HepG2 (cell line): ENCODE measurements around the gene HDAC4. TPM values are rescaled to one million over a fixed set of nuclear protein-coding genes. Genes with fewer than 3 reads are reported as not detected.

Experiments
- ATAC-seq: fragments of 200-7000 bp; cut with Tn5 transposase; 3 replicates; pipeline ENCODE4 v1.9.1; 2020; ENCODE audit warnings: mild to moderate bottlenecking, moderate library complexity
- BruUV-seq: library from RNA; stranded (reverse); fragments of 400-500 nt; replicated peaks from 2 replicates; lab custom pipeline; 2021; lab: Mats Ljungman, UMichigan
- CTCF ChIA-PET: fragments of 300-600 bp; formaldehyde crosslinking; extraction: SDS; loops from one replicate; lab custom pipeline; 2021; ENCODE audit warnings: low total read pairs, inconsistent platforms, low intra/inter-chr PET ratio; lab: Yijun Ruan, JAX
- POLR2A ChIA-PET: fragments of 350-600 bp; sonication (Branson Sonifier 250); formaldehyde crosslinking; loops from one replicate; lab custom pipeline; 2020; ENCODE audit warnings: antibody characterized with exemption, inconsistent platforms; lab: Yijun Ruan, JAX
- DNase-seq: peaks from one replicate; pipeline ENCODE4 v3.0.0-alpha.2; 2015; ENCODE audit warnings: low spot score
- FAIRE-seq: peaks from 3 replicates; lab custom pipeline; 2011; peaks lifted over from hg19 to GRCh38; lab: Jason Lieb, UNC
- H2AFZ ChIP-seq: one replicate; pipeline ENCODE4 v1.6.1; 2011; ENCODE audit warnings: low read length, inconsistent platforms
- H3K27ac ChIP-seq: fragments of 300-600 bp; 3 replicates; pipeline ENCODE4 v1.8.0; 2011; ENCODE audit warnings: mixed run types, mild to moderate bottlenecking, mixed read lengths, low read length, inconsistent platforms; ENCODE audit not compliant: insufficient read depth; ENCODE audit errors: extremely low read length
- H3K27me3 ChIP-seq, 2 experiments: fragments of 200-600 bp in 1 of 2; 2 replicates in 1 of 2; 3 replicates in 1 of 2; pipeline versions ENCODE4 v1.6.0 to v1.8.0; 2011; ENCODE audit warnings: low read length in 2 of 2, mild to moderate bottlenecking in 2 of 2, moderate library complexity in 2 of 2, inconsistent platforms in 1 of 2; ENCODE audit not compliant: insufficient read depth in 2 of 2, control insufficient read depth in 1 of 2
- H3K36me3 ChIP-seq, 2 experiments: fragments of 200-600 bp in 1 of 2; replicated peaks in 1 of 2; 2 replicates in 1 of 2; 3 replicates in 1 of 2; pipeline versions ENCODE4 v1.5.1 to v1.8.0; 2011; ENCODE audit warnings: low read length in 2 of 2, inconsistent platforms in 1 of 2; ENCODE audit not compliant: insufficient read depth in 2 of 2, control insufficient read depth in 1 of 2
- H3K4me1 ChIP-seq: 2 replicates; pipeline ENCODE4 v1.5.1; 2012; ENCODE audit warnings: low read length, inconsistent platforms; ENCODE audit not compliant: insufficient read depth
- H3K4me2 ChIP-seq: 2 replicates; pipeline ENCODE4 v1.6.0; 2011; ENCODE audit warnings: low read depth, low read length, inconsistent platforms
- H3K4me3 ChIP-seq, 3 experiments: fragments of 200-600 bp in 1 of 3; sonication (generic), shearing (Covaris generic) in 1 of 3; replicated peaks in 1 of 3; 2 replicates each; pipeline ENCODE4 v1.5.1; 2011 to 2016; ENCODE audit warnings: low read length in 3 of 3, inconsistent platforms in 2 of 3, low read depth in 2 of 3, mild to moderate bottlenecking in 2 of 3, control low read depth in 1 of 3, mixed read lengths in 1 of 3; ENCODE audit not compliant: insufficient read depth in 1 of 3
- H3K79me2 ChIP-seq: one replicate; pipeline ENCODE4 v1.6.1; 2011; ENCODE audit warnings: low read length, inconsistent platforms; ENCODE audit not compliant: insufficient read depth
- H3K9ac ChIP-seq: 2 replicates; pipeline ENCODE4 v1.6.0; 2011; ENCODE audit warnings: mild to moderate bottlenecking, low read depth, low read length, inconsistent platforms; ENCODE audit not compliant: insufficient read depth
- H3K9me3 ChIP-seq: 2 replicates; pipeline ENCODE4 v1.5.1; 2012; ENCODE audit warnings: mild to moderate bottlenecking, low read length
- H4K20me1 ChIP-seq: 2 replicates; pipeline ENCODE4 v1.6.0; 2011; ENCODE audit warnings: inconsistent platforms, mild to moderate bottlenecking, low read length, moderate library complexity; ENCODE audit not compliant: insufficient read depth
- HDAC1 ChIP-seq: sonication (generic); formaldehyde crosslinking; IDR thresholded peaks from 2 replicates; pipeline ENCODE4 v1.5.1; 2020; ENCODE audit warnings: mild to moderate bottlenecking, missing genetic modification reagents
- SALL1 ChIP-seq: sonication (generic); formaldehyde crosslinking; IDR thresholded peaks from 2 replicates; pipeline ENCODE4 v1.8.0; 2022; ENCODE audit warnings: mild to moderate bottlenecking, missing genetic modification reagents
- TFAP4 ChIP-seq: sonication (generic); IDR thresholded peaks from 2 replicates; pipeline ENCODE4 v1.6.1; 2016; ENCODE audit warnings: low read depth, borderline replicate concordance
- THRA ChIP-seq: sonication (generic); formaldehyde crosslinking; IDR thresholded peaks from 2 replicates; pipeline ENCODE4 v1.4.0; 2020; ENCODE audit warnings: missing genetic modification reagents, borderline replicate concordance
- ZNF564 ChIP-seq: sonication (generic); formaldehyde crosslinking; IDR thresholded peaks from 2 replicates; pipeline ENCODE4 v1.8.1; 2023; ENCODE audit warnings: mild to moderate bottlenecking, missing genetic modification reagents
- ZNF687 ChIP-seq: sonication (generic); formaldehyde crosslinking; IDR thresholded peaks from 2 replicates; pipeline ENCODE4 v1.5.1; 2020; ENCODE audit warnings: mild to moderate bottlenecking, missing genetic modification reagents, moderate library complexity
- ZNF772 ChIP-seq: sonication (generic); formaldehyde crosslinking; IDR thresholded peaks from 2 replicates; pipeline ENCODE4 v1.5.0; 2020; ENCODE audit warnings: mild to moderate bottlenecking, missing genetic modification reagents
- ZNF891 ChIP-seq: sonication (generic); formaldehyde crosslinking; IDR thresholded peaks from 2 replicates; pipeline ENCODE4 v1.5.0; 2020; ENCODE audit warnings: mild to moderate bottlenecking, missing genetic modification reagents
- WGBS: methylation state at CpG from one replicate; pipeline ENCODE4 v1.1.6; 2017; ENCODE audit warnings: low lambda C conversion rate; 5-methylcytosine and 5-hydroxymethylcytosine counted together
- in situ Hi-C: cut with HindIII; loops from 2 replicates; pipeline ENCODE4 v1.10.0; 2017; ENCODE audit warnings: low pct_unique_long_range_greater_than_20kb; ENCODE audit not compliant: extremely low pct_ligation_motif_present
- intact Hi-C: fragments of 100-400 bp; cut with micrococcal nuclease; formaldehyde crosslinking; loops from one replicate; pipeline ENCODE4 v1.10.0; 2022; ENCODE audit not compliant: unreplicated experiment
- polyA plus RNA-seq, 8 experiments: library from polyadenylated mRNA; depleted of rRNA in 3 of 8; stranded (reverse) in 7 of 8; unstranded in 1 of 8; fragments of >200 nt; fragmentation: Illumina TruSeq in 4 of 8; extraction: Trizol in 4 of 8; gene quantifications; 2 replicates each; pipeline versions ENCODE4 v1.2.1 to v1.2.3, GENCODE V29; 2011 to 2016; ENCODE audit warnings: low read depth in 4 of 8, missing spikeins in 1 of 8, mixed read lengths in 1 of 8; ENCODE audit not compliant: insufficient read depth in 1 of 8
- total RNA-seq, 5 experiments: library from RNA; depleted of rRNA; stranded (reverse); fragments of >200 nt; fragmentation: Illumina TruSeq; extraction: Trizol; gene quantifications; 2 replicates each; pipeline ENCODE4 v1.2.3, GENCODE V29; 2016; ENCODE audit warnings: low read depth in 1 of 5

HDAC4 gene
- total and polyA plus RNA-seq, 2 of the 13 experiments (the other 11 are each of a cell fraction or from before 2014, with no cell fraction given) = 10.1 to 11.5 TPM

GRCh38 chr2:239399433-239399920 is 1.3 kb downstream of the HDAC4 start (continued):
- TF ChIP-seq THRA (CRISPR knock-in tag) (peak; percentile 34; the same call in 1 of the 2 replicates), SALL1 (CRISPR knock-in tag) (peak; percentile 70; the same call in 1 of the 2 replicates), TFAP4 (0 out of 2 replicates have a peak, but pooled peaks have one; percentile 16), HDAC1 (0 out of 2 replicates have a peak, but pooled peaks have one; percentile 20)

- Histone ChIP-seq H3K36me3 (no peaks in the 10 kb centered on the region), H3K4me2 (peak overlapping the region; percentile 89), H3K27ac (no peak overlapping the region), H3K4me3 (no peak overlapping the region), H3K79me2 (peaks cover 62% of the 10 kb centered on the region), H4K20me1 (peaks cover 46% of the 10 kb centered on the region), H3K9me3 (no peaks in the 10 kb centered on the region), H3K9ac (no peak overlapping the region), H3K27me3 (no peaks in the 10 kb centered on the region), H2AFZ (no peak overlapping the region), H3K4me1 (peaks cover 48% of the 10 kb centered on the region)
- intact Hi-C loops = no loop called here
- WGBS = 79% methylated on average over 10 of the region's 10 CpGs
- ATAC-seq (no peak), DNase-seq (no peak), FAIRE-seq (no peak)
- CTCF ChIA-PET = no interaction called here
- no TSS peak for BruUV-seq
- TF ChIP-seq ZNF891 (CRISPR knock-in tag) (0 out of 2 replicates have a peak, but pooled peaks have one; percentile 36), ZNF772 (CRISPR knock-in tag) (no peak), ZNF687 (CRISPR knock-in tag) (peak; percentile 57), ZNF564 (CRISPR knock-in tag) (no peak)
- in situ Hi-C loops = loop anchor here (5.0 kb wide), 1 partner anchor 251 kb away; no protein-coding TSS in a partner anchor
- POLR2A ChIA-PET = interaction anchor here (1.1 kb wide), 1 partner anchor 101 kb away, joined by 3 read pairs; no protein-coding TSS in a partner anchor
Measured at GRCh38 chr2:239398521-239398921, 2.3 kb downstream of the HDAC4 start.
